IPS DF 19.7 (cell line): ENCODE measurements around the gene TNFRSF19.
"Not testable (repeated sequence)": the region's sequence is repeated elsewhere in the genome, so short reads cannot be mapped to it uniquely, and the experiment has no call there.

ENCODE experiments used
- DNase-seq: peaks from one replicate; pipeline ENCODE4 v3.0.0-alpha.2; 2013; ENCODE audit warnings: low read depth, low spot score

Gene TNFRSF19

DNA sequence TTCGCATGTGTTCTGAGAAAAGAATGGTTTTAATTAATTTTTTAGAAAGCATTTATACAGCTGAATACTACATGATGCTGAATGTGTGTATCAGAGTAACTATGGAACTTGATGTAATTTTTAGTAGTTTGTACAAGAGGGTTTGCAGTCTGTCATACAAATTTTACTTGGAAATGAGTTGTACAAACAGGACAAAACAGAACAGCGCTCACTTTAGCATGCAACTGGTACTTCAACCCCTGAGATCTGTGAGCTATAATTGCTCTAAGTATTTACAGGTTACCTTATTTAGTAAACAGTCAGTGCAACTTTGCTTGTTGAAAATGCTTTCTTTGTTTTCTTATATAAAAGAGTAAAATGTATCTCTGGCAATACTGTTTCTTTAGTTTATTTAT lies 706 bp downstream of the TNFRSF19 start:
- no peak for DNase-seq

DNA sequence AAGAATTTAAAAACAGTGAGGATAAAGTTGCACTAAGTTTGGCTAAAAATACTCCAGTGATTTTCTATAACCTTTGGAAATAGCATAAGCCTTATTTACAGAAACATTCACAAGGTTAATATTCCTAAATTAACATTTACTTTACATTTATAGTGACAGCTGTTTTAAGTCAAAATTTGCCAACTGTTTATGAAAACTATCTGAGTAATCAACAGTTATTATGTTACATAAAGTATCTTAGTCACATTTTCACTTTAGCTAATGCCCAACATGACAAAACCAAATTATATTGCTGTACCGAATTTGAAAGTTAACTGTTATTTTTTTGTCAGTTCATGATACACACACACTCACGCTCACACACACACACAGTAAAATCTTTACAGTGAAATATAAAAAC lies 1.2 kb downstream of the TNFRSF19 start:
- no peak for DNase-seq

DNA sequence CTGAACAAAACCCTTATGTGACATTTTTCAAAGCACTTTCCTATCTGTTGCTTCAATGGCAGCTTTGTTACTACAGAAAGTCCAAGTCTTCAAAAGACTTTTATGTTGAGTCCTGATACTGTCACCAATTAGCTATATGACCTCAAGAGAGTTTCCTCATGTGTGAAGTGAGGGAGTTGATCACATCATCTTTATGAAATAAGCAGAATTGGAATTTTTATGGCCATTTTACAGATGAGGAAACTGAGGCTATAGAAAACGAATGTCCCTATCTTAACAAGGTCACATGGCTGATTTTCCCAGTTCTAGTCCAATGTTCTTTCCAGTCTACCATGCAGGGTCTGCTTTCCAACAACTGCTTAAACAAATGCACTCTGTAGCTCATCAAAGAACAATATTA lies 2.6 kb downstream of the TNFRSF19 start:
- DNase-seq: no peak

GRCh38 chr13:23574421-23575145 lies 4.4 kb downstream of the TNFRSF19 start:
- DNase-seq: no peak

- no peak for DNase-seq
Measured at GRCh38 chr13:23575632-23576031, 5.4 kb downstream of the TNFRSF19 start.

- no peak for DNase-seq
Measured at GRCh38 chr13:23578411-23579071, 8.3 kb downstream of the TNFRSF19 start.

- DNase-seq: no peak
Measured at GRCh38 chr13:23579072-23579895, 9.1 kb downstream of the TNFRSF19 start.

- DNase-seq: no peak
Measured at GRCh38 chr13:23579896-23580683, 9.9 kb downstream of the TNFRSF19 start.

DNA sequence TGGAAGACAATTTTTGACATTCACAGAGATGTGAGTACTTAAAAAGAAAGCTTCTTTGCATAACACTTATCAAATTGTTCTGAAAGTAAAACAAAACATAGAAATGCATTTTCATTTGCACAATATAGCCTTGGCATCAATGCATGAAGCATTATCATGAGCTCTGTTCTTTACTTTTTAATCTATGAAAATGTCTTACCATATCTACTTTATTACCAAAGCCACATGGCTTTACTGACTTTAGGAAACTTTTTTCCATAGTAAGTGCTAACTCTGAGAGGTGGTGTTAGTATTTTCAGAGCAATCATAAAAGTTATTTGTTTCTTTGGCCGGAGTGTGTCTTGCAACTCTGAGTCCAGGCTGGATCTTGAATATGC lies 10.5 kb downstream of the TNFRSF19 start:
- no peak for DNase-seq

GRCh38 chr13:23583491-23583890 lies 13.3 kb downstream of the TNFRSF19 start:
- DNase-seq: no peak

- no peak for DNase-seq
Measured at GRCh38 chr13:23584275-23584674, 14.1 kb downstream of the TNFRSF19 start.

- DNase-seq: no peak
Measured at GRCh38 chr13:23586336-23586735, 16.1 kb downstream of the TNFRSF19 start.

DNA sequence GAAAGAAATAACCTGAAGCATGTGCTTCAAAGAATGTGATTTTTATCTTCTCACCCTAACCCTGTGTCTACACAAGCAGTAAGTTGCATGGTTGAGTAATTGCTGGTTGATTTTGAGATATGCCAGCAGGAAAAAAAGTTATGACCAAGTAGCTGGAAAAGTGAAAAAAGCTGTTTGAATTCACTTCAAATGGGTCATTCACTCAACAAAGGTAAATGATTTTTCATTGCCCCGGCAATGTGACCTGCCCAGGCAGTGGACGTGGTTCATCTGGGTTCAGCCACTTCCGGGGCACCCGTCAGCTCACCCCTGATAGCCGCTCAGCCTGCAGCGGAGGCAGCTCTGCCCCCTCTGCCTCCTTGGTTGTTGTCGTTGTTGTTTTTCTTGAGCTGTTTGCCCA lies 18.5 kb downstream of the TNFRSF19 start:
- no peak for DNase-seq

GRCh38 chr13:23592596-23592995 lies 22.4 kb downstream of the TNFRSF19 start:
- no peak for DNase-seq

DNA sequence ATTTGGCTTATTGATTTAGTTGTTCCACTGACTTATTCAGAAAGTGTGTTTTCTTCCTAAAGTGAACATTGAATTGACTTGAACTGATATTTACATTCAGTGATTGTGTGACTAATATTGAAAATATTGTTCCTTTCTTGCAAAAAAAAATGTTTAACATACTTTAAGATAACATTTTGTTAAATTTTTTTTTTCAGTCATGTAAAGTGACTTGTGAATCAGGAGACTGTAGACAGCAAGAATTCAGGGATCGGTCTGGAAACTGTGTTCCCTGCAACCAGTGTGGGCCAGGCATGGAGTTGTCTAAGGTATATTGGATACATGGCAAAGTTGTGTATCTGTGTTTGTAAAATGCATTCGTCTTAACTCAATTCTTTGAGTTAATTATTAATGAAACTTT lies 22.9 kb downstream of the TNFRSF19 start:
- no peak for DNase-seq

- not testable (repeated sequence) for DNase-seq
Measured at GRCh38 chr13:23594290-23594689, 24.1 kb downstream of the TNFRSF19 start.

DNA sequence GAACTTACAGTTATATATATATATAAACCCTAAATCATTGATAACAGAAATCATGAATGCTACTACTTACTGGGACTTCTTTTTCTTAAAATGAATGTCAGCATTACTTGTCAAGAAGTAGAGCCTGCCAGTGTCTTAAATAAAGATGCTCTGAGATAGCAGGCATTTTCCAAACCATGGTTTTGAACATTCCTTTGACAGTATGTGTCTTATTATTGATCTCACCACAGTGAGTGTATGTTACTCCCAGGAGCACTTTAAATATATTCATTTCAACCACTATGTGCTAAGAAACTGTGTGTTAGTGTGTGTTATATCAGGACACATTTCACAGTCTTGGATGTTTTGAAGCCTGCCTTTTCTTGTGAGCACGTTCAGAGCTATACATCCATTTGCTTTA lies 28.2 kb downstream of the TNFRSF19 start:
- no peak for DNase-seq

DNA sequence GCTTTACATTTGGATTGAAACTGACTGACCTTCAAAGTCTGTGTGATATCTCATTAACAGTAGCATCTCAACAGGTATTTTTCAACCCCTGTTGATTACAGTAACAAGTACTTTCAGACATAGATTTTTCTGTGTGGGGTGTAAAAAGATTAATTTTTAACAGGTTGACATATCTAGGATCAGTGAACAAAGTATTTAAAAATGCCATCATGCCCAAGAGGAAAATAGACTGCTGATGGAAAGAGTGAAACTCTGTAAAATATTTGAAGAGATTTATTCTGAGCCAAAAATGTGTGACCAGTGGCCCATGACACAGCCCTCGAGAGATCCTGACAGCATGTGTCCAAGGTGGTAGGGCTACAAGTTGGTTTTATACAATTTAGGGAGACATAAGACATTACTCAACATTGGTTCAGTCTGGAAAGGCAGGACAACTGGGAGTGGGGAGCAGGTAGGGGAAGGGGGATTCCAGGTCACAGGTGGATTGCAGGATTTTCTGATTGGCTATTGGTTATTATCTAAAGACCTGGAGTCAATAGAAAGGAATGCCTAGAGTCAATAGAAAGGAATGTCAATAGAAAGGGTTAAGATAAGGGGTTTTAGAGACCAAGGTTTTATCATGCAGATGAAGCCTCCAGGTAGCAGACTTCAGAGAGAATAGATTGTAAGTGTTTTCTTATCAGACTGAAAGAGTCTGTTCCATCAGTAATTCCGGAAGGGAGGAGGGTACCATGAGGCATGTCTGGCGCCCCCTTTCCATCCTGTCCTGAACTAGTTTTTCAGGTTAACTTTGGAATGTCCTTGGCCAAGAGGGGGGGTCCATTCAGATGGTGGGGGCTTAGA lies 29.1 kb downstream of the TNFRSF19 start:
- DNase-seq: peak; percentile 80

GRCh38 chr13:23600100-23600499 lies 29.9 kb downstream of the TNFRSF19 start:
- no peak for DNase-seq

- DNase-seq: no peak
Measured at GRCh38 chr13:23600534-23600933, 30.3 kb downstream of the TNFRSF19 start.

GRCh38 chr13:23605831-23606230 lies 35.6 kb downstream of the TNFRSF19 start:
- DNase-seq: no peak
